Measurements from ENCODE around the gene NUDT1.

Gene NUDT1

DNA sequence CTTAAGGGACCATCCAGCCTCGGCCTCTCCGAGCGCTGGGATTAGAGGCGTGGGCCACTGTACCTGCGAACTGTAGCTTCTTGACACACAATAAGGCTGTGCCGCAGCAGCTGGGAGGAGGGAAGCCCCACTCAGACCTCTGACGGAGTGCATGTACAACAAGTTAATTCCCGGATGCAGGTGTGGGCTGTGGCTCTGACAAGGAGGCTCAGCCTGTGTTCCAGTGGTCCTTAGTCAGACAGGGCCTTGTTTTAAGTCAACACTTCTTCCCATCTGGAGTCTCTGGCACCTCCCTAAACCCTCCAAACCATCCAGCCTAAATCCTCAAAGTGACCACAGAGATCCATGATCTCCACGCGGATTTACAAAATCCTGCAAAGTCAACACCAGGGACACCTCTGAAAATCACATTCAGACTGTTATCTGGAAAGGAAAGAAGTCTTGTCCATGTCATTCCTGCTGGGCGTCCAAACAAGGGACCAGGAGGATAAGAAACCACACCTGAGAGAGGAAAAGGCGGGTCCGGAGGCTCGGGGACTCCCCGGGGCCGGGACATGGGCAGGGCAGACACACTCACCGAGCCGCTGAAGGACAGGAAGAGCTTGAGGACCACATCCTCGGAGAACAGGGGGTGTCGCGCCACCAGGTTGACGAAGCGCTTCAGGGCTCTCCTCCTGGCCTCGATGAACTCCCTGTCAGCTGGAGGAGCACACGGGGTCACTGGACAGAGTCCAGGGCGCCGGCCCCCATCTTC is 29.4 kb downstream of the NUDT1 start:
- TF ChIP-seq CTCF (IDR thresholded peaks at IDR 0.05; ENCODE audit: control insufficient read depth, insufficient read depth, low read depth, low read length, missing control alignments) = no peak
- H3K4me3 ChIP-seq (ENCODE audit: control insufficient read depth, low read depth, low read length) = no peak overlapping the region
- no peak for DNase-seq (ENCODE audit: low read depth)

GRCh38 chr7:2272031-2272430 is 30.0 kb downstream of the NUDT1 start:
- TF ChIP-seq CTCF (IDR thresholded peaks at IDR 0.05; ENCODE audit: control insufficient read depth, insufficient read depth, low read depth, low read length, missing control alignments) = no peak
- no peak for DNase-seq (ENCODE audit: low read depth)
- no peak overlapping the region for H3K4me3 ChIP-seq (ENCODE audit: control insufficient read depth, low read depth, low read length)

GRCh38 chr7:2273866-2274265 is 31.8 kb downstream of the NUDT1 start:
- no peak for DNase-seq (ENCODE audit: low read depth)
- no peak overlapping the region for H3K4me3 ChIP-seq (ENCODE audit: control insufficient read depth, low read depth, low read length)
- no peak for TF ChIP-seq CTCF (IDR thresholded peaks at IDR 0.05; ENCODE audit: control insufficient read depth, insufficient read depth, low read depth, low read length, missing control alignments)

- TF ChIP-seq CTCF (IDR thresholded peaks at IDR 0.05; ENCODE audit: control insufficient read depth, insufficient read depth, low read depth, low read length, missing control alignments) = no peak
- H3K4me3 ChIP-seq (ENCODE audit: control insufficient read depth, low read depth, low read length) = no peak overlapping the region
- DNase-seq (ENCODE audit: low read depth) = no peak
These were observed 32.6 kb downstream of the NUDT1 start for GRCh38 chr7:2274666-2275065.

DNA sequence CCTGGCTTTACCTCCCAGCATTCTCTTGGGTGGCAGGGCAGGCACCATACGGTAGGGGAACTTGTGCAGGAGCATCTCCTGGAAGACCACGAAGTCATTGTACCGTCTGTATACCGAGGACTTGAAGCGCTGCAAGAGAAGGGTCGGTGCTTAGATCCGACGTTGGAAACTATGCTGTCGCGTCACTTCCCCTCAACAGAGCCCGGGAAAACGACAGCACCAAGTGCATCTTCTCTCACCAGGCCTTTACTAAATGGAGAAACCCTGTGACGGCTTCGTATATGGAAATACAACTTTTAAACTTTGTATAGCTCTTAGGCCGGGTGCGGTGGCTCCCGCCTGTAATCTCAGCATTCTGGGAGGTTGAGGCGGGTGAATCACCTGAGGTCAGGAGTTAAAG is 33.1 kb downstream of the NUDT1 start:
- no peak for TF ChIP-seq CTCF (IDR thresholded peaks at IDR 0.05; ENCODE audit: control insufficient read depth, insufficient read depth, low read depth, low read length, missing control alignments)
- DNase-seq (ENCODE audit: low read depth) = no peak
- no peak overlapping the region for H3K4me3 ChIP-seq (ENCODE audit: control insufficient read depth, low read depth, low read length)

DNA sequence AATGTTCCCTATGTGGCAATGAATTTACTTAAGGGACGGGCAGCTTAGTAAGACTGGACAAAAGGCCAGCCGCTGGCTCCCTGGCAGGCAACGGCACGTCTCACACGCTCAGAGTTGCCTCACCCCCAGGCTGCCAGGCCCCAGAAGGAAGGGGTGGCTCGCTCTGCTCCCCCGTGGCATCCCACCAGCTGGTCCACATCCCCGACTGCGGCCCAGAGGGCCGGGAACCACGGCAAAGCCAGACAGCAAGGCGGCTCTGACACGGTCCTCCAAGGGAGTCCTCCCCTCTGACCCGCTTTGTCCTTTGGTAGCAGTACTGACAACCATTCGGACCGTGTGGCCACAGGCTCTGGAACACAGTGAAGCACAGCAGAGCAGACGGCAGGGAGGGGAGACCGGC is 34.1 kb downstream of the NUDT1 start:
- no peak overlapping the region for H3K4me3 ChIP-seq (ENCODE audit: control insufficient read depth, low read depth, low read length)
- no peak for TF ChIP-seq CTCF (IDR thresholded peaks at IDR 0.05; ENCODE audit: control insufficient read depth, insufficient read depth, low read depth, low read length, missing control alignments)
- no peak for DNase-seq (ENCODE audit: low read depth)

Measured in AG09309 (cell line).